HFFc6 (cell line): ENCODE data around the gene EFCAB12. TPM values are rescaled to one million over a fixed set of nuclear protein-coding genes. Genes with fewer than 3 reads are reported as not detected.

Experiments
- DNase-seq: peaks from one replicate; pipeline ENCODE4 v3.0.0-alpha.2; 2018
- H3K27ac Mint-ChIP-seq: 2 replicates; pipeline ENCODE4 v1.8.0; 2020; ENCODE audit warnings: mild to moderate bottlenecking, mixed read lengths
- H3K27me3 Mint-ChIP-seq: 2 replicates; pipeline ENCODE4 v1.8.0; 2021; ENCODE audit warnings: mild to moderate bottlenecking, moderate library complexity, mixed read lengths; ENCODE audit not compliant: insufficient read depth
- H3K36me3 Mint-ChIP-seq: 2 replicates; pipeline ENCODE4 v1.8.0; 2021; ENCODE audit warnings: low read depth, mixed read lengths
- H3K4me1 Mint-ChIP-seq: 2 replicates; pipeline ENCODE4 v1.8.0; 2020; ENCODE audit warnings: low read depth, mixed read lengths
- H3K4me3 Mint-ChIP-seq: 2 replicates; pipeline ENCODE4 v1.8.0; 2020; ENCODE audit warnings: mild to moderate bottlenecking, moderate library complexity, mixed read lengths
- H3K9me3 Mint-ChIP-seq: 2 replicates; pipeline ENCODE4 v1.8.0; 2020; ENCODE audit warnings: mild to moderate bottlenecking, mixed read lengths
- total RNA-seq, 6 experiments: library from RNA; stranded (reverse); fragmentation: NEBNext Ultra II Directional; extraction: Animal tissue kit (Norgen Biotek cat#: 25700); gene quantifications; 2 replicates in 1 of 6; 3 replicates in 5 of 6; pipeline ENCODE4 v1.2.3, GENCODE V29; 2021
- TF ChIP-seq, protein P1 (sequence below): fragments of 200-600 bp; sonication (generic); IDR thresholded peaks from 2 replicates; pipeline ENCODE4 v1.5.0; 2021; ENCODE audit warnings: antibody characterized with exemption, mild to moderate bottlenecking

The EFCAB12 gene
- total RNA-seq, 6 experiments from 2014 or later = 0.09 to 0.14 (median 0.12) TPM; not detected in 1

DNA sequence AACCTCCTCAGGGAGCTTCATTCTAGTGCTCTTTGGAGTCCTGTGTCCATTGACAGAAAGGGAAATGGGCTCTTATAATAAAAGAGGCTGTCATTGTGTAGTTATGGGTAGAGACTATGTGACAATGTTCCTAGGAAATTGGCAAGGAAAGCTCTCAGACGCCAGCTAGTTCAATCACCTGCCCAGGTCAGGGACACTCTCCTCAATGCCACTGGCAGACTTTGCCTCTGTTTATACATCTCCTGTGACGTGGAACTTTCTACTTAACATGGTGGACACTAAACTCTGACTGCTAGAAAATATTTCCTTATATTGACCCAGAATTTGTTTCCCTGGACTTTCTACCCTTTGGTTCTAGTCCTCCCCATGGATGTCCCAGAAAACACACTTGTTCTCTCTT, 2.8 kb downstream of the EFCAB12 start:
- H3K4me3 Mint-ChIP-seq = no peak overlapping the region
- DNase-seq = no peak
- H3K27ac Mint-ChIP-seq = no peak overlapping the region
- H3K4me1 Mint-ChIP-seq = peaks cover 33% of the 10 kb centered on the region
- TF ChIP-seq, protein P1, sequence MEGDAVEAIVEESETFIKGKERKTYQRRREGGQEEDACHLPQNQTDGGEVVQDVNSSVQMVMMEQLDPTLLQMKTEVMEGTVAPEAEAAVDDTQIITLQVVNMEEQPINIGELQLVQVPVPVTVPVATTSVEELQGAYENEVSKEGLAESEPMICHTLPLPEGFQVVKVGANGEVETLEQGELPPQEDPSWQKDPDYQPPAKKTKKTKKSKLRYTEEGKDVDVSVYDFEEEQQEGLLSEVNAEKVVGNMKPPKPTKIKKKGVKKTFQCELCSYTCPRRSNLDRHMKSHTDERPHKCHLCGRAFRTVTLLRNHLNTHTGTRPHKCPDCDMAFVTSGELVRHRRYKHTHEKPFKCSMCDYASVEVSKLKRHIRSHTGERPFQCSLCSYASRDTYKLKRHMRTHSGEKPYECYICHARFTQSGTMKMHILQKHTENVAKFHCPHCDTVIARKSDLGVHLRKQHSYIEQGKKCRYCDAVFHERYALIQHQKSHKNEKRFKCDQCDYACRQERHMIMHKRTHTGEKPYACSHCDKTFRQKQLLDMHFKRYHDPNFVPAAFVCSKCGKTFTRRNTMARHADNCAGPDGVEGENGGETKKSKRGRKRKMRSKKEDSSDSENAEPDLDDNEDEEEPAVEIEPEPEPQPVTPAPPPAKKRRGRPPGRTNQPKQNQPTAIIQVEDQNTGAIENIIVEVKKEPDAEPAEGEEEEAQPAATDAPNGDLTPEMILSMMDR = no peak
- 0 out of 2 replicates have a peak, but pooled peaks cover 3% of the 10 kb centered on the region for H3K36me3 Mint-ChIP-seq
- peaks cover 2% of the 10 kb centered on the region; the same call in 1 of the 2 replicates for H3K27me3 Mint-ChIP-seq
- no peaks in the 10 kb centered on the region for H3K9me3 Mint-ChIP-seq

DNA sequence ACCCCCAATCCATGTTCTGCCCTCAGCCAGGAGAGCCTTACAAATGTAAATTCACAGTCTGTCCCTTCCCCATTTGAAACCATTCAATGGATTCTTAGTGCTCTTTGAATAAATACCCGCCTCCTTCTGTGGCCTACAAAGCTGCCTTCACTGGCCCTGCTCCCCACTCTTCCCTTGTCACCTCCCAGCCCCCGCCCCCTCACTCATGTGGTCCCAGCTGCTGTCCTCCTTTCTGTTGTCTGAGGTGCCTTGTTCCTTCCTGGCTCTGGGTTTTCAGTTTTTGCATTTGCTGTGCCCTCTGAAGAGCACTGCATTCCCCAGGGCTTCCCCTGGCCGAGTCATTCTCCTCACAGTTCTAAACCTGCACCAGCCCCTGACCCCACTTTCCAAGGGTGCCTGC, 3.2 kb downstream of the EFCAB12 start:
- Mint-ChIP-seq H3K27ac (no peak overlapping the region), H3K4me1 (peaks cover 33% of the 10 kb centered on the region), H3K27me3 (peaks cover 2% of the 10 kb centered on the region; the same call in 1 of the 2 replicates), H3K9me3 (no peaks in the 10 kb centered on the region), H3K36me3 (no peaks in the 10 kb centered on the region), H3K4me3 (no peak overlapping the region)
- no peak for DNase-seq
- TF ChIP-seq, protein P1 = no peak

DNA sequence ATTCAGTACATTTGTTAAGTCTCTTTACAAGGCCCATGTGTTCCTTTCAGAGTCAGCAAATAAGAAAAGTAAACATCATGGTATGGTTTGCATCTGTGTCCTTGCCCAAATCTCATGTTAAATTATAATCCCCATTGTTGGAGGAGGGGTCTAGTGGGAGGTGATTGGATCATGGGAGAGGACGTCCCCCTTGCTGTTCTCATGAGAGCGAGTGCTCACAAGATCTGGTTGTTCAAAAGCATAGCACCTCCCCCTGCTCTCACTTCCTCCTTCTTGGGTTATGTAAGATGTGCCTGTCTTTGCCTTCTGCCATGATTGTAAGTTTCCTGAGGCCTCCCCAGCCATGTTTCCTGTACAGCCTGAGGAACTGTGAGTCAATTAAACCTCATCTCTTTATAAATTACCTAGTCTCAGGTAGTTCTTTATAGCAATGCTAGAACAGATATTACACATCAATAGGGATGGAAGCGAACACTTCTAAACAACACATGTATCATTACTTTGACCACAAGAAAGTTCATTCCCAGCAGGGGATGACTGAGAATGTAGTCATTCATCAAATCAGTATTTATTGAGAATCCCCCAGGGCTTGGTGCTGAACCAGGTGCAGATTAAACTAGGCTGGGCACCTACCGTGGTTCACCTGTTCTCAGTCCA, 4.1 kb downstream of the EFCAB12 start:
- Mint-ChIP-seq H3K4me3 (no peak overlapping the region), H3K27ac (no peak overlapping the region), H3K27me3 (peaks cover 2% of the 10 kb centered on the region; the same call in 1 of the 2 replicates), H3K9me3 (no peaks in the 10 kb centered on the region), H3K36me3 (no peaks in the 10 kb centered on the region), H3K4me1 (peaks cover 33% of the 10 kb centered on the region)
- DNase-seq = no peak
- TF ChIP-seq, protein P1 = no peak

DNA sequence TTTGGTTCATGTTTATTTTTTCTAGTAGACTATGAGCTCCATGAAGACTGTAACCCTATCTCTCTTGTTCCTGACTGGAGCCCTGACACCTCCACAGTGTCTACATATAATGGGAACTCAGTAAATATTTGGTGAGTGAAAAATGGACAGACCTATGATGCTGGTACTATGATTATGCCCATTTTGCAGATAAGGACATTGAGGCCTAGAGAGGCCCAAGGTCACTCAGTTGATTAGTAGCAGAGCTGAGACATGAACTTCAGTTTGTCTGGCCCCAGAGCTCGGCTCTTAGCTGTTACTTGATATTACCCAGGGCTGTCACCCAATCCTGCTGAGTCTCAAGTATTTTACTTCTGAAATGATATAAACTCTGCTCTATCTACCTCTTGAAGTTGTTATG, 5.5 kb downstream of the EFCAB12 start:
- Mint-ChIP-seq H3K36me3 (no peaks in the 10 kb centered on the region), H3K4me3 (no peak overlapping the region), H3K4me1 (peaks cover 20% of the 10 kb centered on the region)

DNA sequence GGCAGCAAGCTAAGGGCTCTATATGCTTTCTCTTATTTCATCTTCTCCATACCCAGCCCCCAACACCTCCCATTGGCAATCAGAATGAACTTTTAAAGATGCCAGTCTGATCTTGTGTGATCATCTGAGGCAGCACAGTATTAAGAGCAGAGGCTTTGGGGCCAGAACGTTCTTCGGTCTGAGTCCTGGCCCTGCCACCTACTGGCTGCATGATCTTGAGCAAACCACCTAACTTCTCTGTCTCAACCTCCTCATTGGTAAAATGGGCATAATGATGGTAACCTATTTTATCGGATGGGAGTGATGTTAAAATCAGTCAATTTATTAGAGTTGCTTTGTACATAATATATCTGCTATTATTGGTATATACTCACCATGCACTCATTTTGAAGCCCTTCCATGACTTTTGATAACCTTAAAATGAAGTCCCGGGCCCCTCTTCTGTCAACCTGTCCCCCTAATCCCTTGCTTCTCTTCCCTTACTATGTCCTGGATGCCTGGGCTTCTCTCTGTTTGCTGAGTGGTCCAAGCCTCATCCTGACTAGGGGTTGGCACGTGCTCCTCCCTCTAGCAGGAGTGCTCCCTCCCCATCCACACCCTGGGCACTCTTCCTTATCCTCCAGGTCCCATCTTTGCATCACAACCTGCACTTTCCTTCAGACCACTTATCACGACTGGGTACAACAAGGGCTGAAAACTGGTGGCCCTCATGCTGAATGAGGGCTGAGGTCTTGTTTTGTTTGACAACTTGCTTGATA, 6.3 kb downstream of the EFCAB12 start:
- DNase-seq = no peak
- Mint-ChIP-seq H3K9me3 (no peaks in the 10 kb centered on the region), H3K27me3 (peaks cover 2% of the 10 kb centered on the region; the same call in 1 of the 2 replicates), H3K4me1 (peaks cover 13% of the 10 kb centered on the region), H3K36me3 (no peaks in the 10 kb centered on the region), H3K27ac (no peak overlapping the region), H3K4me3 (no peak overlapping the region)
- TF ChIP-seq, protein P1 = peak; percentile 48

More for the DNA sequence above, 5.5 kb downstream of the EFCAB12 start:
- Mint-ChIP-seq H3K9me3 (no peaks in the 10 kb centered on the region), H3K27ac (no peak overlapping the region), H3K27me3 (peaks cover 2% of the 10 kb centered on the region; the same call in 1 of the 2 replicates)
- DNase-seq = no peak
- TF ChIP-seq, protein P1 = no peak
